Pulmonary artery endothelial cell (primary cell): Measurements from ENCODE around the gene ANKLE2. TPM values are rescaled to one million over a fixed set of nuclear protein-coding genes. Genes with fewer than 3 reads are reported as not detected.
A peak's percentile ranks its signal among the peaks of the same experiment; 100 is the strongest.
"Not testable (repeated sequence)": the region's sequence is repeated elsewhere in the genome, so short reads cannot be mapped to it uniquely, and the experiment has no call there.

Experiments
- DNase-seq: peaks from one replicate; pipeline ENCODE4 v3.0.0-alpha.2; 2011; ENCODE audit warnings: low read depth, low spot score
- total RNA-seq: library from RNA; depleted of rRNA; stranded (reverse); fragments of >200 nt; gene quantifications from 2 replicates; pipeline ENCODE4 v1.2.3, GENCODE V29; 2014

The ANKLE2 gene
- total RNA-seq, 1 donor from 2014 or later: 45.3 TPM

DNA sequence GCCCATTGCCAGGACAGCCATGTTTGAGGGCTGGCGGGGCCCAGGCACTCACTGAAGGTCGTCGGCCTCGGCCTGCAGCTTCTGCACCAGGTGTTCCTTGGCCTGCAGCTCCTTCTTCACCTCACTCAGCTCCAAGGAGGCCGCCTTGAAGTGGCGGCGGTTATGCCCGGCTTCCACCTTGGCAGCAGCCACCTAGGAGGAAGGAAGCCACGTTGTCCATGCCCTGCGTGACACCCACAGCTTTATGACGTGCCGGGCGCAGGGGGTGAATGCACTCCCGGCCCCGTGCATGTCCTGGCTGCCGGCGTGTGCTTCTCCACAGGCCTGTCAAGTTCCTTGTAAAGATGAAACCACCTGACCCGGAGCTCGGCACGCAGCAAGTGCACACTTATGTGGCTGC lies 16.0 kb upstream of the ANKLE2 start:
- DNase-seq: no peak

- DNase-seq: no peak
Observed at GRCh38 chr12:132776816-132777568, 15.4 kb upstream of the ANKLE2 start.

GRCh38 chr12:132776230-132776625 lies 14.6 kb upstream of the ANKLE2 start:
- not testable (repeated sequence) for DNase-seq

DNA sequence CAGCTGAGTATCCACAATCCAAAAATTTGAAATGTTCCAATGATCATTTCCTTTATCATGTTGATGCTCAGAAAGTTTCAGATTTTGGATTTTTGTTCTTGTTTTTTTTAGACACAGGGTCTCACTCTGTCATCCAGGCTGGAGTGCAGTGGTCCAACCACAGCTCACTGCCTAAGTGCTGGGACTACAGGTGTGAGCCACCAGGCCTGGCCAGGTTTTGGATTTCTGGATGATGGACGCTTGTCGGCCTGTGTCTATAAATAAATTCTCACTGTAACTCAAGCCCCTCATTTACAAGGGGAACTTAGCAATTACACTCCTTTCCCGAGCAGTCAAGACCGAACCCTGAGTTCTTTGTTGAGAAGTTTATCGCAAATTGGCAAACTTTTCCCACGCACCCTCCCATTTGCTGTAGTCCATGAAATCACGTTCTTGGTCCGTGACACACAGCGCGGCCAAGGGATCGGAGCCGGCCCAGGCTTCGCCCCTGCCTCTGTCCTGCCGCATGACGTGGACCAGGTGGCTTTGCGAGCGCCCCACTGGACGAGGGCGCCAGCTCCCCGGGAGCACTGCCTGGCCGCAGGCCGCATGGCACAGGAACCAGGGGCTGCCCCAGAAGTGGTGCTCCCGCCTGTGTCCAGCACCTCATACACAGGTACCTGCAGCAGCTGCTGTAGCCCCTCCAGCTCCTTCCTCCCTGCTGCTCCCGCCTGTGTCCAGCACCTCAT lies 14.0 kb upstream of the ANKLE2 start:
- no peak for DNase-seq

DNA sequence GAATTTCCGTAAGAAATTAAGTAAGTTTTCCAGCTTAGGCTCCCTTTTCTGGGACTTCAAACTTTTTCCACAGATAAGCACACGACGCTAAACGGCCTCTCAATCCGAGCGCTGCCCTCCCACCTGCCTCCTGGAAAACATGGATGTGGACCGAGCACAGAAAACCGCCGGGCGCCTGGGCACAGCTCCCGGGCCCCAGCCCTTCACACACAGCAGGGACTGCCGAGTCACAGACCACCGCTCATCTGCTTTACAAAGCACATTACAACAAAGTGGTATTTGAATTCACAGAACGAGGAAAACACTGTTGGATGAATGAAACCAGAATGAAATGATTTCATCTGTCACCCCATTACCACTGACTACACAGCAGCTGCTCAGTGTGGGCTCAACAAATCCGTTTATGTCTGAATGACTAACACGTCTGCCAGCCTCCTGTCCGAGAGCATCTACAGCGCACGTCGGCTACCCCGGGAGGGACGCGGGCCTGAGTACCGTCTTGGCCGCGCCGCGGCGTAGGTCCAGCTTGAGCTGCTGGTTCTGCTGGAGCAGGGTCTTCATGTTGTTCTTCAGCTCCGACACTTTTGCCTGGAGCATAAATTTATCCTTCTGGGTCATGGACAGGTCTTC lies 13.1 kb upstream of the ANKLE2 start:
- DNase-seq: no peak

GRCh38 chr12:132774159-132774558 lies 12.5 kb upstream of the ANKLE2 start:
- no peak for DNase-seq

- DNase-seq: no peak
Observed at GRCh38 chr12:132773077-132773955, 11.7 kb upstream of the ANKLE2 start.

- no peak for DNase-seq
Observed at GRCh38 chr12:132772606-132773005, 11.0 kb upstream of the ANKLE2 start.

GRCh38 chr12:132771126-132771838 lies 9.7 kb upstream of the ANKLE2 start:
- no peak for DNase-seq

DNA sequence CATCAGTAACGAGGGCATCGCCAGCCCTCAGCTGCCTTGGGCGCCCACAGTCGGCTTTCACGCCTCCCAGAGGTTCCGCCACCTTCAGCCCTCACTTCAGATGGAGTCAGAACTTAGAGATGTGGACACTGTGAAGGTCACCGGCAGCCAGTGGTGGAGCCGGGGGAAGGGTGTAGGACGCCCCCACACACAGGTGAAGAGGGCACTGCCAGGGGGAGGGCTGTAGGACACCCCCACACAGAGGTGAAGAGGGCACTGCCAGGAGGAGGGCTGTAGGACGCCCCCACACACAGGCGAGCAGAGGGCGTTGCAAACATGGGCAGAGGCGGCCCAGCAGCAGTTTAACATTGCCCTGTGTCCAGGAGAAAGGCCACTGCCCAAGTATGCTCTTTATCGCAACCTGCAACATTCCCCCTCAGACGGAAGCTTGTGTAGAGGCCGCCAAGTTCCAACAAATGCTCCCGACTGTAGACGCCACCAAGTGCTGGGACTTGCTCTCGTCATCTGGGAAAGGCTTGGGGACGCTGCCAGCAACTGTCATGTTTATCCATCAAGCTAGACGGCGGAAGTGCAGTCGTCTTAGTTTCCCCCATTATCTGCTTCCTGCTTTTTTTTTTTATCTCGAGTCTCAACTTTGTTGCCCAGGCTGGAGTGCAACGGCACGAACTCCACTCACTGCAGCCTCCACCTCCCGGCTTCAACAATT lies 4.9 kb upstream of the ANKLE2 start:
- no peak for DNase-seq

DNA sequence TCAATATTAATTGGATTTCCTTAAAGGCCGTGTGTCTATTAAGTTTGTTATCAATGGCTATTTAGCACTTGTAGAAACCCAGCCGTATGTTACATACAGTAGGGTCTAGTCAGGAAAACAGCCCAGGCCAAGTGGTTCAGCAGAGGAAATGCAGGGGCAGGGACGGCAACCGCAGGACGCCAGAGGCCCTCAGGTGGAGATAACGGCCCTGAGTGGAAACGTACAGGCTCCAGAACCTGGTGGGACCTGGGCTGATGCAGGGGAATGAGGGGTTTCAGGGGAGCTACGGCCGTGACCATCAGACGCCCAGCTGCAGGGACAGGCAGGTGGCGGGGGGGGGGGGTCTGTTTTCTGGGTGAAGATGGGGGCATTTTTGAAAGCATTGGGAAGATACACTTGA lies 3.7 kb upstream of the ANKLE2 start:
- DNase-seq: no peak

DNA sequence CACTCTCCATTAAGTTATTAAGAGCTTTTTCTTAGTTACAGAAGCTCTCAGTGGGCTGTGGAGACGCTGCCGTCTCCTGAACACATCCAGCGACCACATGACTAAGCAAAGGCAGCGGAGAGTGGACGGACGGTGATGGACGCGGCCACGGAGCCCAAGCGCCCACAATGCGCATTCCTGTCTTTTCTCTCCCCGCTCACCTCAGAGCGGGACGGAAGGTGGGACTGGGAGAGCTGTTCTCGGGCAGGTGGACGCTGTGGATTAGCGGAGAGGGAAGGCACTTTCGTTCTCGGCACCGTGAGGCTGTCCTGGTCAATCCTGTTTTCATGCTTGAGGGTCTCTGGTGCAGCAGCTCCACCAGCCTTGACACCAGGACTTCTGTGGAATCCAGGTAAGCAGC lies 2.6 kb upstream of the ANKLE2 start:
- no peak for DNase-seq

GRCh38 chr12:132761921-132762583 lies 420 bp upstream of the ANKLE2 start:
- DNase-seq: peak; percentile 57

DNA sequence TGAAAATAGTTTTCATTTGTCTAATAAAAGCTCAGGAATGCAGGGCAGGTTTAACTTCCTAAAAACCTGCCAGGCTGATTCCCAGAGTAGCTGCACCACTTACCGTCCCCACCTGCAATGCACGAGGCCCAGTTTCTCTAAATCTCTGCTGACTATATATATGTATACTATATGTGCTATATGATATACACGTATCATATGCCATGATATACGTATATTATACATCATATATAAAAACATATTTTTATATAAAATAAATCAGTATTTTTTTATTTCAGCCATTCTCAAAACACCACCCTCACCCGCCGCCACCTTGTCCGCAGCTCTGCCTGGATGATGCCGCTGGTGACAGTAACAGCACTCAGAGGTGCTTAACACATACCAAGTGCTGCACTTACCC lies 2.3 kb downstream of the ANKLE2 start:
- DNase-seq: no peak

DNA sequence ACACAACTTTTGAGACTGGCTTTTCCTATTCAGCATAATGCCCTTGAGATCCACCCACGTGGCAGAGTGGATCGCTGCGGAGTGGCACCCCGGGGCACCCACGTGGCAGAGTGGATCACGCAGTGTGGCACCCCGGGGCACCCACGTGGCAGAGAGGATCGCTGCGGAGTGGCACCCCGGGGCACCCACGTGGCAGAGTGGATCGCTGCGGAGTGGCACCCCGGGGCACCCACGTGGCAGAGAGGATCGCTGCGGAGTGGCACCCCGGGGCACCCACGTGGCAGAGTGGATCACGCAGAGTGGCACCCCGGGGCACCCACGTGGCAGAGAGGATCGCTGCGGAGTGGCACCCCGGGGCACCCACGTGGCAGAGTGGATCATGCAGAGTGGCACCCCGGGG lies 2.8 kb downstream of the ANKLE2 start:
- not testable (repeated sequence) for DNase-seq

- no peak for DNase-seq
Observed at GRCh38 chr12:132754160-132754932, 7.3 kb downstream of the ANKLE2 start.

GRCh38 chr12:132753670-132754069 lies 8.0 kb downstream of the ANKLE2 start:
- DNase-seq: not testable (repeated sequence)

GRCh38 chr12:132748319-132748718 lies 13.3 kb downstream of the ANKLE2 start:
- DNase-seq: no peak

DNA sequence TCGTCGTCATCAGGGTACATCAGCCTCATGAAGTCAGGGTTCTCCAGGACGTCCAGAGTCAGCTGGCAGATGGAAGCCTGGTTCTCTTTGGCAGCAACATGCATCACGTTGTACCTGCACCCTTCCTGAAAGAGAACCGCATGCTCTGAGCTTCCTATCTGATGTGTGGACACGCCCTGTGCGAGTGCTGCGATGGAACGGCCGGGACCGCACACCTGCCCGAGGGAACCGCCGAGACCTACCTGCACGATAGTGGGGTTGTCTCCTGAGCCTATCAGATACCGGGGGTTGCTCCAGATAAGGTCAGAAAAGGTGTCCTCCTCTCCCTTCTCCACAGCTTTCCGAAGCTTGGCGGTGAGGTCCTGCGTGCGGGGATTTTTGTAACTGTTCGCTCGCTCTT lies 13.7 kb downstream of the ANKLE2 start:
- DNase-seq: no peak
